Progenitor cell of endocrine pancreas (in vitro differentiated cells): ENCODE results near the gene ITPR3. TPM values are rescaled to one million over a fixed set of nuclear protein-coding genes. Genes with fewer than 3 reads are reported as not detected.

ENCODE experiments used
- DNase-seq: peaks from one replicate; pipeline ENCODE4 v3.0.0; 2021; ENCODE audit warnings: low spot score; ENCODE audit not compliant: unreplicated experiment
- H3K27ac Mint-ChIP-seq: 2 replicates; pipeline ENCODE4 v1.8.0; 2021; ENCODE audit warnings: mild to moderate bottlenecking, moderate library complexity, mixed read lengths
- H3K27me3 Mint-ChIP-seq: 2 replicates; pipeline ENCODE4 v1.8.0; 2021; ENCODE audit warnings: mixed read lengths
- H3K36me3 Mint-ChIP-seq: 2 replicates; pipeline ENCODE4 v1.8.0; 2022; ENCODE audit warnings: mixed read lengths; ENCODE audit not compliant: insufficient read depth
- H3K4me1 Mint-ChIP-seq: 2 replicates; pipeline ENCODE4 v1.8.0; 2021; ENCODE audit warnings: low read depth, mixed read lengths
- H3K4me3 Mint-ChIP-seq: 2 replicates; pipeline ENCODE4 v1.8.0; 2021; ENCODE audit warnings: low read depth, mild to moderate bottlenecking, moderate library complexity, mixed read lengths
- H3K9me3 Mint-ChIP-seq: 2 replicates; pipeline ENCODE4 v1.8.0; 2021; ENCODE audit warnings: low read depth, mixed read lengths
- total RNA-seq: library from RNA; stranded (reverse); gene quantifications from 2 replicates; pipeline ENCODE4 v1.2.1, GENCODE V29; 2021
- TF ChIP-seq, protein P1 (sequence below): fragments of 200-600 bp; sonication (generic); IDR thresholded peaks from one replicate; pipeline ENCODE4 v1.5.0; 2021; ENCODE audit warnings: antibody characterized with exemption, mild to moderate bottlenecking; ENCODE audit not compliant: unreplicated experiment

ITPR3 gene
- total RNA-seq, 1 donor from 2014 or later = 28.3 TPM

DNA sequence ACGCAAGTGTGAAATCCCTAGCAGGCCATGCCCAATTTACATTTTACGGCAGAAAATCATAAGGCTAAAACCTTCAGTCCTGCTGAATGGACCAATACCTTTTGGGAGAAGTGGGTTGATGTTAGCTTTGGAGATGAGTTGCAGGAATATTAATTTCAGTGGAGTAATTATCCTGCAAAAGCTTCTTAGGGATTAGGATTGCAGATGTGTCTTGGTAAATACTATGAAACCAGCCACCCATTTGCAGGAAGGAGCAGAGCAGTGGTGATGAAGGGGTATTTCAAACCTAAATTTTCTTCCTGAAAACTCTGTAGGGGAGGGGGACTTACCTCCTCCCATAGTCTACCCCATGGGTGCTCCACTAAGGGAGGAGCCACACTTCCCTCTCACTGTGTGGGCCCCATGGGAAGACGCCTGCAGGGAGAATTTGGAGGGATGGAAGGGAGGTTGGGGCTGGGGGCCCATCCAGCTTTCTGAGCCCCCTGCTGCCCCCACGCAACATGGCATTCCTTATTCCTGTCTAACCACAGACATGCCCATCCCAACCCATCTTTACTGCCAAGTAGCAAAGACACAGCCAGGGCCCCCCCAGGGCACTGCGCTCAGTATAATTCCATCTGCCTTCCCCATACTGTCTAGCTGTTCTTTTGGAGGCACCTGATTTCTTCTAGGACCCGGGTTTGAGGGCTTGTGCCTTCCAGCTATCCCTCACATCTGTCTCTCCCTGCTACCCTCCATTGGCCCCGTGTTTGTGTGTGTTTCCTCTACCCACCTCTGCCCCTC lies 105.0 kb downstream of the ITPR3 start:
- DNase-seq = no peak
- TF ChIP-seq, protein P1, sequence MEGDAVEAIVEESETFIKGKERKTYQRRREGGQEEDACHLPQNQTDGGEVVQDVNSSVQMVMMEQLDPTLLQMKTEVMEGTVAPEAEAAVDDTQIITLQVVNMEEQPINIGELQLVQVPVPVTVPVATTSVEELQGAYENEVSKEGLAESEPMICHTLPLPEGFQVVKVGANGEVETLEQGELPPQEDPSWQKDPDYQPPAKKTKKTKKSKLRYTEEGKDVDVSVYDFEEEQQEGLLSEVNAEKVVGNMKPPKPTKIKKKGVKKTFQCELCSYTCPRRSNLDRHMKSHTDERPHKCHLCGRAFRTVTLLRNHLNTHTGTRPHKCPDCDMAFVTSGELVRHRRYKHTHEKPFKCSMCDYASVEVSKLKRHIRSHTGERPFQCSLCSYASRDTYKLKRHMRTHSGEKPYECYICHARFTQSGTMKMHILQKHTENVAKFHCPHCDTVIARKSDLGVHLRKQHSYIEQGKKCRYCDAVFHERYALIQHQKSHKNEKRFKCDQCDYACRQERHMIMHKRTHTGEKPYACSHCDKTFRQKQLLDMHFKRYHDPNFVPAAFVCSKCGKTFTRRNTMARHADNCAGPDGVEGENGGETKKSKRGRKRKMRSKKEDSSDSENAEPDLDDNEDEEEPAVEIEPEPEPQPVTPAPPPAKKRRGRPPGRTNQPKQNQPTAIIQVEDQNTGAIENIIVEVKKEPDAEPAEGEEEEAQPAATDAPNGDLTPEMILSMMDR = no peak
- H3K36me3 Mint-ChIP-seq = no peaks in the 10 kb centered on the region
- H3K9me3 Mint-ChIP-seq = no peaks in the 10 kb centered on the region
- no peak overlapping the region for H3K27ac Mint-ChIP-seq
- no peak overlapping the region for H3K4me3 Mint-ChIP-seq
- H3K27me3 Mint-ChIP-seq = peaks cover 38% of the 10 kb centered on the region
- peaks cover 18% of the 10 kb centered on the region for H3K4me1 Mint-ChIP-seq

DNA sequence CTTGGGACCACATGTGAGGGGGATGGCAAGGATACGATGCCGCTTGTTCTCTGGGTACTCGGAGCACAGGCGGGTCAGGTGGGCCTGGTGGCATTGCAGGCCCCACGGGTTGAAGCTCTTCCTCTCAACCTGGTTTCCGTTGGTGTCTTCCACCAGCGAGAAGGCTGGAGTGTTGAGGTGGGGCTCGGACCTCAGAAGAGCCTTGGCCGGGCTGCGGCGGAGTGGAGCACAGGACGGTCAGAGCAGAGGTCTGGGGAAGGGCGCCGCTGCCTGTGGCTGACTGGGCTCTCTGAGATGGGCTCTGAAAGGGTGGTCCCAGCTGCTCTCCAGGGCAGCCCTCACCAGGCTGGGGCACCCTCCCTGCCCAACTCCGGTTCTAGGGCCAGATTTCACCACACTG lies 105.6 kb downstream of the ITPR3 start:
- DNase-seq = no peak
- Mint-ChIP-seq H3K36me3 (no peaks in the 10 kb centered on the region), H3K4me1 (peaks cover 18% of the 10 kb centered on the region), H3K9me3 (no peaks in the 10 kb centered on the region), H3K27me3 (peaks cover 40% of the 10 kb centered on the region), H3K4me3 (no peak overlapping the region), H3K27ac (no peak overlapping the region)
- TF ChIP-seq, protein P1 = no peak

DNA sequence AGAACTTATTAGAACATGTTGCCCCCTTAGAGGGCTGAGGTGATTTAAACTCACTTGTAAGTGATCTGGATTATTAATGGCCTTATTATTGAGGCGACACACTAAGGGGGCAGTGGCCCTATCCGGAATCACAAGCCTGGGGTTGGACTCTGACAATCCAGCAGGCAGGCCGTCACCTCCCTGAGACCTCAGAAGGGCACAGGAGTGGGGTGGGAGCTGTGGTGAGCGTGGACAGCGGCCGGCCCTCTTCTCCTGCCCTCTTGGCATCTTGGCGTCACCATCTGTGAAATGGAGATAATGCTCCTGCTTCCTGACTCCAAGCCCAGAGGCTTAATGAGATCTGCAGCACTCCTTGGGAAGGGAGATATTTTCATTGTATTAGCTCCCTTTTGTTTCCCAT lies 106.0 kb downstream of the ITPR3 start:
- Mint-ChIP-seq H3K4me1 (peaks cover 16% of the 10 kb centered on the region), H3K27me3 (peaks cover 40% of the 10 kb centered on the region), H3K36me3 (no peaks in the 10 kb centered on the region), H3K4me3 (no peak overlapping the region), H3K27ac (no peak overlapping the region), H3K9me3 (no peaks in the 10 kb centered on the region)
- no peak for DNase-seq
- TF ChIP-seq, protein P1 = no peak

DNA sequence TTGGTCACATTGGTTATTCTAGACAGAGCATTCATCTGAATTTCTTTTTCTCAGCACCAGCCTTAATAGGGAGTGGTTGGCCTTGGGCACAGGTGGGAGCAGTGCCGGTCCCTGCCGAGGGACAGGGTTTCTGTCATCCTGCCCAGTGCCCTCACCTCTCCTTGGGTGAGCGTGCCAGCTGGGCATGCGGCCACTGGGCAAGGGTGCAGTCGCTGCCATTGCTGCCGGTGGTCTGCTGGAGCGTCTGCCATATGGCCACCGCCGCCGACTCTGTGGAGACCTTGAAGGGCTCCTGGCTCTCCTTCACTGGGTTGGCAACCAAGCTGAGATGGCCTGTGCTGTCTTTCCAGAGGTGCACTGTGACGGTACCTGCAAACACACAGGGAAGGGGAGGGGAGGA lies 106.8 kb downstream of the ITPR3 start:
- no peak overlapping the region for H3K27ac Mint-ChIP-seq
- H3K9me3 Mint-ChIP-seq = no peaks in the 10 kb centered on the region
- H3K36me3 Mint-ChIP-seq = no peaks in the 10 kb centered on the region
- H3K4me1 Mint-ChIP-seq = peaks cover 13% of the 10 kb centered on the region
- no peak for DNase-seq
- TF ChIP-seq, protein P1 = no peak
- H3K4me3 Mint-ChIP-seq = no peak overlapping the region
- peaks cover 39% of the 10 kb centered on the region for H3K27me3 Mint-ChIP-seq

DNA sequence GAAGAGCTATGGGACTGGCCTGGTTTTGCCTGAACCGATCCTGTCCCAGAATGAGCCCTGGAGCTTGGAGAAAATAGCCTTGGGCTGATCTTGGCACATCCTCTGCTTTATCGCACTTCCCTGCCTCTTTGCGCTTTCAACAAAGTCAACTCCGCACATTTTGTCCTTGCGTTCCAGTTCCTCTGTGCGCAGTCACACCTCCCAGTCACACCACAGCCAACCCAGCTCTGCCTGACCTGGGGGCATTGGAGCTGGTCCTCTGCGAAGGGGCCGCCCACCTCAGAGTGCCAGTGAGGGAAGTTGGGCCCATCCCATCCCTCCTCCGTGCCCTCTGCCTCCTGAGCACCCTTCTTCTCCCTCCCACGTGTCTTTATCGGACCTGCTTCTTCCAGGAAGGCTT lies 107.3 kb downstream of the ITPR3 start:
- no peak for DNase-seq
- no peak overlapping the region for H3K27ac Mint-ChIP-seq
- no peaks in the 10 kb centered on the region for H3K36me3 Mint-ChIP-seq
- peaks cover 35% of the 10 kb centered on the region for H3K27me3 Mint-ChIP-seq
- H3K4me1 Mint-ChIP-seq = peaks cover 13% of the 10 kb centered on the region
- H3K9me3 Mint-ChIP-seq = no peaks in the 10 kb centered on the region
- no peak overlapping the region for H3K4me3 Mint-ChIP-seq
- TF ChIP-seq, protein P1 = no peak
